IMR-90 (cell line): ENCODE data around the gene SLPI. TPM values are rescaled to one million over a fixed set of nuclear protein-coding genes. Genes with fewer than 3 reads are reported as not detected.

Experiments
- ATAC-seq: fragments of 200-7000 bp; cut with Tn5 transposase; 2 replicates; pipeline ENCODE4 v1.9.1; 2020; ENCODE audit warnings: low read depth, mild to moderate bottlenecking, moderate library complexity
- BruUV-seq: library from RNA; stranded (reverse); fragments of 400-500 nt; replicated peaks from 2 replicates; lab custom pipeline; 2021; lab: Mats Ljungman, UMichigan
- CTCF ChIA-PET: fragments of 300-600 bp; formaldehyde crosslinking; extraction: SDS; loops from one replicate; lab custom pipeline; 2021; ENCODE audit warnings: antibody characterized with exemption; lab: Yijun Ruan, JAX
- POLR2A ChIA-PET: fragments of 300-600 bp; sonication (Branson Sonifier 250); formaldehyde crosslinking; loops from one replicate; lab custom pipeline; 2022; ENCODE audit warnings: antibody characterized with exemption; ENCODE audit not compliant: unreplicated experiment; lab: Charles Lee
- DNase-seq: peaks from one replicate; pipeline ENCODE4 v3.0.0; 2013
- H2AFZ ChIP-seq: replicated peaks from 2 replicates; pipeline ENCODE3; 2013; ENCODE audit warnings: low read length, mild to moderate bottlenecking; ENCODE audit not compliant: poor library complexity
- H2AK5ac ChIP-seq: 2 replicates; pipeline ENCODE4 v1.6.1; 2013; ENCODE audit warnings: low read depth, low read length, inconsistent platforms
- H2AK9ac ChIP-seq: replicated peaks from 2 replicates; pipeline ENCODE3; 2013; ENCODE audit warnings: mild to moderate bottlenecking, low read depth, low read length, moderate library complexity; ENCODE audit not compliant: poor library complexity
- H2BK120ac ChIP-seq: 2 replicates; pipeline ENCODE4 v1.6.1; 2013; ENCODE audit warnings: low read depth, low read length, inconsistent platforms
- H2BK15ac ChIP-seq: 3 replicates; pipeline ENCODE4 v1.6.1; 2013; ENCODE audit warnings: low read depth, low read length, inconsistent platforms
- H2BK20ac ChIP-seq: 2 replicates; pipeline ENCODE4 v1.6.1; 2013; ENCODE audit warnings: low read depth, mild to moderate bottlenecking, inconsistent platforms, low read length, moderate library complexity
- H2BK5ac ChIP-seq: 2 replicates; pipeline ENCODE4 v1.6.1; 2013; ENCODE audit warnings: mild to moderate bottlenecking, low read depth, low read length, inconsistent platforms; ENCODE audit not compliant: poor library complexity, severe bottlenecking
- H3K14ac ChIP-seq: replicated peaks from 2 replicates; pipeline ENCODE4 v1.6.1; 2013; ENCODE audit warnings: low read depth, low read length, inconsistent platforms
- H3K18ac ChIP-seq: 2 replicates; pipeline ENCODE4 v1.6.1; 2013; ENCODE audit warnings: low read depth, low read length, control low read depth
- H3K23ac ChIP-seq: 2 replicates; pipeline ENCODE4 v1.6.1; 2013; ENCODE audit warnings: low read depth, low read length, inconsistent platforms
- H3K27ac ChIP-seq: 2 replicates; pipeline ENCODE4 v1.5.1; 2013; ENCODE audit warnings: mild to moderate bottlenecking, control low read depth, low read length; ENCODE audit not compliant: insufficient read depth
- H3K27me3 ChIP-seq: 2 replicates; pipeline ENCODE4 v1.6.1; 2013; ENCODE audit warnings: low read length; ENCODE audit not compliant: control insufficient read depth, insufficient read depth
- H3K36me3 ChIP-seq: 2 replicates; pipeline ENCODE4 v1.6.1; 2013; ENCODE audit warnings: low read length, mixed read lengths; ENCODE audit not compliant: control insufficient read depth, insufficient read depth
- H3K4ac ChIP-seq: 2 replicates; pipeline ENCODE4 v1.6.1; 2013; ENCODE audit warnings: low read depth, low read length, inconsistent platforms
- H3K4me1 ChIP-seq: 2 replicates; pipeline ENCODE4 v1.6.1; 2013; ENCODE audit warnings: low read length, mixed read lengths; ENCODE audit not compliant: control insufficient read depth, insufficient read depth
- H3K4me2 ChIP-seq: 2 replicates; pipeline ENCODE4 v1.6.1; 2013; ENCODE audit warnings: low read depth, mild to moderate bottlenecking, control low read depth, low read length, moderate library complexity
- H3K4me3 ChIP-seq: 2 replicates; pipeline ENCODE4 v1.5.1; 2013; ENCODE audit warnings: low read depth, mild to moderate bottlenecking, control low read depth, low read length, moderate library complexity; ENCODE audit not compliant: insufficient read depth
- H3K56ac ChIP-seq: 2 replicates; pipeline ENCODE4 v1.6.1; 2013; ENCODE audit warnings: low read length, inconsistent platforms; ENCODE audit not compliant: insufficient read depth; ENCODE audit errors: extremely low read depth
- H3K79me1 ChIP-seq, 2 experiments: 2 replicates each; pipeline ENCODE4 v1.6.1; 2013; ENCODE audit warnings: low read length in 2 of 2, inconsistent platforms in 1 of 2, low read depth in 1 of 2
- H3K9ac ChIP-seq: 2 replicates; pipeline ENCODE4 v1.6.1; 2013; ENCODE audit warnings: low read depth, low read length, control low read depth
- H3K9me1 ChIP-seq: 2 replicates; pipeline ENCODE4 v1.6.1; 2013; ENCODE audit warnings: low read length, inconsistent platforms; ENCODE audit not compliant: insufficient read depth
- H3K9me3 ChIP-seq: 2 replicates; pipeline ENCODE4 v1.6.1; 2013; ENCODE audit warnings: low read length; ENCODE audit not compliant: control insufficient read depth, insufficient read depth
- H4K20me1 ChIP-seq: 2 replicates; pipeline ENCODE4 v1.6.1; 2013; ENCODE audit warnings: low read length, inconsistent platforms; ENCODE audit not compliant: insufficient read depth
- H4K5ac ChIP-seq: 2 replicates; pipeline ENCODE4 v1.6.1; 2013; ENCODE audit warnings: mild to moderate bottlenecking, low read depth, low read length, control low read depth
- H4K8ac ChIP-seq, 2 experiments: 2 replicates each; pipeline ENCODE4 v1.6.1; 2013; ENCODE audit warnings: low read depth in 2 of 2, low read length in 2 of 2, control low read depth in 1 of 2, inconsistent platforms in 1 of 2
- H4K91ac ChIP-seq: 2 replicates; pipeline ENCODE4 v1.6.1; 2013; ENCODE audit warnings: low read depth, low read length, inconsistent platforms; ENCODE audit not compliant: insufficient read depth
- CHD1 ChIP-seq: IDR thresholded peaks from 2 replicates; pipeline ENCODE4 v1.6.1; 2012; ENCODE audit warnings: low read depth, low read length, improper control_type of control experiment
- FOS ChIP-seq: fragments of 150-350 bp; IDR thresholded peaks from 2 replicates; pipeline ENCODE4 v1.6.1; 2016; ENCODE audit warnings: low read depth, low read length
- MXI1 ChIP-seq: IDR thresholded peaks from 2 replicates; pipeline ENCODE4 v1.6.1; 2012; ENCODE audit warnings: low read depth, mild to moderate bottlenecking, low read length, moderate library complexity, borderline replicate concordance
- NFE2L2 ChIP-seq: fragments of 150-350 bp; IDR thresholded peaks from 2 replicates; pipeline ENCODE4 v1.6.1; 2016; ENCODE audit warnings: low read depth, mild to moderate bottlenecking, low read length
- POLR2A ChIP-seq: IDR thresholded peaks from 2 replicates; pipeline ENCODE4 v1.6.1; 2012; ENCODE audit warnings: mild to moderate bottlenecking, low read depth, low read length
- RAD21 ChIP-seq: IDR thresholded peaks from 2 replicates; pipeline ENCODE4 v1.6.1; 2012; ENCODE audit warnings: low read length, improper control_type of control experiment
- RFX5 ChIP-seq: IDR thresholded peaks from 2 replicates; pipeline ENCODE4 v1.8.0; 2012; ENCODE audit warnings: low read depth, mild to moderate bottlenecking, low read length, moderate library complexity
- SMC3 ChIP-seq: fragments of 150-350 bp; IDR thresholded peaks from 2 replicates; pipeline ENCODE4 v1.6.1; 2016; ENCODE audit warnings: low read depth, mild to moderate bottlenecking, antibody characterized with exemption, low read length, moderate library complexity
- WGBS, 2 experiments: methylation state at CpG; one replicate each; pipeline versions ENCODE4 v1.1.5 to v1.1.7; 2013; ENCODE audit warnings: missing lambda C conversion rate in 2 of 2; ENCODE audit not compliant: insufficient read length in 1 of 2; ENCODE audit errors: extremely low coverage in 2 of 2; 5-methylcytosine and 5-hydroxymethylcytosine counted together
- dilution Hi-C: fragments of 300-500 bp; cut with HindIII; formaldehyde crosslinking; loops from one replicate; pipeline ENCODE4 v1.14.3; 2018; ENCODE audit warnings: low sequenced_read_pairs; ENCODE audit not compliant: unreplicated experiment
- in situ Hi-C: fragments of 300-500 bp; cut with MboI; formaldehyde crosslinking; loops from 3 replicates; pipeline ENCODE4 v1.14.3; 2019; ENCODE audit warnings: low sequenced_read_pairs, inconsistent platforms, mixed read lengths
- intact Hi-C: fragments of 100-400 bp; cut with micrococcal nuclease; formaldehyde crosslinking; loops from 2 replicates; pipeline ENCODE4 v1.10.0; 2022
- polyA plus RNA-seq, 3 experiments: library from polyadenylated mRNA; depleted of rRNA; stranded (reverse); fragments of >200 nt; gene quantifications; 2 replicates each; pipeline ENCODE4 v1.2.3, GENCODE V29; 2012; ENCODE audit warnings: low replicate concordance in 1 of 3
- total RNA-seq: library from RNA; depleted of rRNA; stranded (reverse); fragments of >200 nt; gene quantifications from 2 replicates; pipeline ENCODE4 v1.2.3, GENCODE V29; 2012
- TF ChIP-seq, protein P1 (sequence below): fragments of 150-350 bp; IDR thresholded peaks from 2 replicates; pipeline ENCODE4 v1.6.1; 2017; ENCODE audit warnings: mild to moderate bottlenecking, antibody characterized with exemption, low read length, low read depth

The SLPI gene
- total and polyA plus RNA-seq, 2 of the 4 experiments (the other 2 are of a cell fraction) = not detected

- CTCF ChIA-PET = no interaction called here
- DNase-seq = no peak
- H3K27ac ChIP-seq = no peak overlapping the region
- TF ChIP-seq POLR2A (no peak), NFE2L2 (no peak), RFX5 (no peak), RAD21 (no peak), CHD1 (no peak), FOS (no peak), MXI1 (no peak), SMC3 (no peak)
- TF ChIP-seq, protein P1, sequence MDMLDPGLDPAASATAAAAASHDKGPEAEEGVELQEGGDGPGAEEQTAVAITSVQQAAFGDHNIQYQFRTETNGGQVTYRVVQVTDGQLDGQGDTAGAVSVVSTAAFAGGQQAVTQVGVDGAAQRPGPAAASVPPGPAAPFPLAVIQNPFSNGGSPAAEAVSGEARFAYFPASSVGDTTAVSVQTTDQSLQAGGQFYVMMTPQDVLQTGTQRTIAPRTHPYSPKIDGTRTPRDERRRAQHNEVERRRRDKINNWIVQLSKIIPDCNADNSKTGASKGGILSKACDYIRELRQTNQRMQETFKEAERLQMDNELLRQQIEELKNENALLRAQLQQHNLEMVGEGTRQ = no peak
- ATAC-seq = no peak
- no peak overlapping the region for H2BK20ac ChIP-seq
- H2AK9ac ChIP-seq = no peak overlapping the region
- no peak overlapping the region for H3K4me2 ChIP-seq
- in situ Hi-C loops (no loop called here), dilution Hi-C loops (no loop called here), intact Hi-C loops (loop anchor here (1.0 to 10.0 kb wide), 2 partner anchors 44 to 145 kb away; partner anchors contain the start of gene WFDC12)
- no peaks in the 10 kb centered on the region for H3K79me1 ChIP-seq
- H3K4ac ChIP-seq = no peak overlapping the region
- H3K27me3 ChIP-seq = peaks cover 3% of the 10 kb centered on the region
- no peak overlapping the region for H3K23ac ChIP-seq
- H3K4me3 ChIP-seq = no peak overlapping the region
- H3K9me3 ChIP-seq = no peaks in the 10 kb centered on the region
- BruUV-seq = no TSS peak
- no peak overlapping the region for H3K14ac ChIP-seq
- H2AFZ ChIP-seq = no peak overlapping the region
- no peak overlapping the region for H2BK5ac ChIP-seq
- H2AK5ac ChIP-seq = no peak overlapping the region
- H4K91ac ChIP-seq = no peak overlapping the region
- POLR2A ChIA-PET = no interaction called here
- no peak overlapping the region for H4K5ac ChIP-seq
- no peak overlapping the region for H4K8ac ChIP-seq
- H2BK120ac ChIP-seq = no peak overlapping the region
- no peaks in the 10 kb centered on the region for H4K20me1 ChIP-seq
- H3K56ac ChIP-seq = no peak overlapping the region
- H3K36me3 ChIP-seq = no peaks in the 10 kb centered on the region
- no peak overlapping the region for H3K9ac ChIP-seq
- H2BK15ac ChIP-seq = no peak overlapping the region
- H3K18ac ChIP-seq = no peak overlapping the region
- no peaks in the 10 kb centered on the region for H3K4me1 ChIP-seq
- WGBS, 2 experiments = no CpG with 5 or more reads among the region's 4 CpGs
- no peaks in the 10 kb centered on the region for H3K9me1 ChIP-seq
These were observed 15.4 kb upstream of the SLPI start for GRCh38 chr20:45269754-45270270.
